NCI-H1694 (cell line): ENCODE data around the gene CENPN.

Experiments
- DNase-seq: peaks from one replicate; lab custom pipeline; 2025; lab: John Stamatoyannopoulos, UW

Gene CENPN

GRCh38 chr16:81080233-81080632 lies 73.2 kb downstream of the CENPN start:
- no peak for DNase-seq

- DNase-seq = no peak
These were observed 74.0 kb downstream of the CENPN start for GRCh38 chr16:81081014-81081413.
